ENCODE measurements around the gene PYDC1. TPM values are rescaled to one million over a fixed set of nuclear protein-coding genes. Genes with fewer than 3 reads are reported as not detected.

PYDC1 gene
- total and polyA plus RNA-seq, 2 of the 13 experiments (the other 11 are each of a cell fraction or from before 2014, with no cell fraction given), result not detected

DNA sequence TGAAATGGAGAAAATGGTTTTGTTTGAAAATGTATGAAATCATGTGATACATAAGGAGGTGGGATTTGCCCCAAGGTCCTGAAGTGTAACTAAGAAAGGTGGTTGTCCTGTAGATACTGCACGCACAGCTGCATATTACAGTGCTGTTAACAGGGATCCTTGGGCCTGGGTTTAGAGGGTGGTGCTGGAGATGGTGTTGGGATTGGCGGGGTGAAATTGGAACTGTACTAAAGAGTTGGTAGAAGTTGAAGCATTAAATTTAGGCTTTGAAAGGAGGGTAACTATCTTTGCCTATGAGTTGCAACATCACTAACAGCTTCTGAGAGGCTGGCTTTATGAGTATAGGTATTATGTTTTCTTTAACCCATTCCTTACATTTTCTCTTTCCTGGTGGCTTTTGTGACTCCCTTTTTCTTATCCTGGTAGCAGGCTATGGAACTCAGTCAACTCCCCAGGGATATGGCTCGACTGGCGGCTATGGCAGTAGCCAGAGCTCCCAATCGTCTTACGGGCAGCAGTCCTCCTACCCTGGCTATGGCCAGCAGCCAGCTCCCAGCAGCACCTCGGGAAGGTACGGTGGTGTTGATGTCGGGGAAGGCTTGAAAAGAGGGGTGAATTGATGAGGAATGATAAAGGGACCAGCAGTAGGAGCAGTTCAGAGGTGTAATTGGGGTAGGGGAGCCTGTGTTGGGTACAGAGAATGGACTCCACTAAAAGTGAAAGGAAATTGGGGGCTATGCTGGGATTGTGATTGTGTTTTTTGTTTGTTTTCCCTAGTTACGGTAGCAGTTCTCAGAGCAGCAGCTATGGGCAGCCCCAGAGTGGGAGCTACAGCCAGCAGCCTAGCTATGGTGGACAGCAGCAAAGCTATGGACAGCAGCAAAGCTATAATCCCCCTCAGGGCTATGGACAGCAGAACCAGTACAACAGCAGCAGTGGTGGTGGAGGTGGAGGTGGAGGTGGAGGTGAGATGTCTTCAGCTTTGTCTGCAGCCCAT is 33.2 kb downstream of the PYDC1 start (continued):
- TF ChIP-seq, protein P1, sequence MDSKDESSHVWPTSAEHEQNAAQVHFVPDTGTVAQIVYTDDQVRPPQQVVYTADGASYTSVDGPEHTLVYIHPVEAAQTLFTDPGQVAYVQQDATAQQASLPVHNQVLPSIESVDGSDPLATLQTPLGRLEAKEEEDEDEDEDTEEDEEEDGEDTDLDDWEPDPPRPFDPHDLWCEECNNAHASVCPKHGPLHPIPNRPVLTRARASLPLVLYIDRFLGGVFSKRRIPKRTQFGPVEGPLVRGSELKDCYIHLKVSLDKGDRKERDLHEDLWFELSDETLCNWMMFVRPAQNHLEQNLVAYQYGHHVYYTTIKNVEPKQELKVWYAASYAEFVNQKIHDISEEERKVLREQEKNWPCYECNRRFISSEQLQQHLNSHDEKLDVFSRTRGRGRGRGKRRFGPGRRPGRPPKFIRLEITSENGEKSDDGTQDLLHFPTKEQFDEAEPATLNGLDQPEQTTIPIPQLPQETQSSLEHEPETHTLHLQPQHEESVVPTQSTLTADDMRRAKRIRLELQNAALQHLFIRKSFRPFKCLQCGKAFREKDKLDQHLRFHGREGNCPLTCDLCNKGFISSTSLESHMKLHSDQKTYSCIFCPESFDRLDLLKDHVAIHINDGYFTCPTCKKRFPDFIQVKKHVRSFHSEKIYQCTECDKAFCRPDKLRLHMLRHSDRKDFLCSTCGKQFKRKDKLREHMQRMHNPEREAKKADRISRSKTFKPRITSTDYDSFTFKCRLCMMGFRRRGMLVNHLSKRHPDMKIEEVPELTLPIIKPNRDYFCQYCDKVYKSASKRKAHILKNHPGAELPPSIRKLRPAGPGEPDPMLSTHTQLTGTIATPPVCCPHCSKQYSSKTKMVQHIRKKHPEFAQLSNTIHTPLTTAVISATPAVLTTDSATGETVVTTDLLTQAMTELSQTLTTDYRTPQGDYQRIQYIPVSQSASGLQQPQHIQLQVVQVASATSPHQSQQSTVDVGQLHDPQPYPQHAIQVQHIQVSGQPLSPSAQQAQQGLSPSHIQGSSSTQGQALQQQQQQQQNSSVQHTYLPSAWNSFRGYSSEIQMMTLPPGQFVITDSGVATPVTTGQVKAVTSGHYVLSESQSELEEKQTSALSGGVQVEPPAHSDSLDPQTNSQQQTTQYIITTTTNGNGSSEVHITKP (CRISPR knock-in tag; IDR thresholded peaks at IDR 0.05; ENCODE audit: low read depth), result no peak
- TF ChIP-seq AGO2 (optimal IDR thresholded peaks at IDR 0.05; ENCODE audit: low read depth, low read length), result peak; percentile 64
- TF ChIP-seq MYNN (CRISPR knock-in tag; IDR thresholded peaks at IDR 0.05; ENCODE audit: low read depth), result no peak
- 0 out of 2 replicates have a peak, but pooled peaks have one; percentile 20 for TF ChIP-seq MED1 (CRISPR knock-in tag; IDR thresholded peaks at IDR 0.05)
- TF ChIP-seq HNRNPUL1 (IDR thresholded peaks at IDR 0.05; ENCODE audit: low read depth, low read length), result no peak
- TF ChIP-seq MIER3 (CRISPR knock-in tag; IDR thresholded peaks at IDR 0.05; ENCODE audit: borderline replicate concordance), result no peak
- TF ChIP-seq POLR2G (IDR thresholded peaks at IDR 0.05; ENCODE audit: low read depth, low read length), result peak; percentile 54; the same call in 1 of the 2 replicates
- TF ChIP-seq RBM22 (optimal IDR thresholded peaks at IDR 0.05; ENCODE audit: low read length), result peak; percentile 94
- peak; percentile 17; the same call in 1 of the 2 replicates for TF ChIP-seq POLR2AphosphoS5 (IDR thresholded peaks at IDR 0.05; ENCODE audit: low read depth, low read length)
- TF ChIP-seq ZNF782 (CRISPR knock-in tag; IDR thresholded peaks at IDR 0.05; ENCODE audit: borderline replicate concordance), result no peak
- peak; percentile 31 to 58; a peak in 3 of 4 replicates for TF ChIP-seq POLR2A (IDR thresholded peaks at IDR 0.05; ENCODE audit: insufficient read depth in 1 of 2, low read depth in 2 of 2, low read length in 2 of 2)
- no peak for TF ChIP-seq EED (CRISPR knock-in tag; IDR thresholded peaks at IDR 0.05)
- no peak for TF ChIP-seq ZNF746 (CRISPR knock-in tag; IDR thresholded peaks at IDR 0.05)
- no peak for TF ChIP-seq POGZ (CRISPR knock-in tag; IDR thresholded peaks at IDR 0.05)
- no peak for TF ChIP-seq ZNF225 (CRISPR knock-in tag; IDR thresholded peaks at IDR 0.05)
- TF ChIP-seq NR3C1 (CRISPR knock-in tag; IDR thresholded peaks at IDR 0.05), result no peak
- TF ChIP-seq KDM4B (CRISPR knock-in tag; IDR thresholded peaks at IDR 0.05), result no peak
- no peak for TF ChIP-seq GATAD2A (CRISPR knock-in tag; IDR thresholded peaks at IDR 0.05)
- no peak for TF ChIP-seq ZNF274 (CRISPR knock-in tag; IDR thresholded peaks at IDR 0.05)
- no peak for TF ChIP-seq REPIN1 (CRISPR knock-in tag; IDR thresholded peaks at IDR 0.05; ENCODE audit: borderline replicate concordance, low read depth)

Data from HepG2 (cell line).